SK-N-SH (cell line): ENCODE measurements around the gene ZC3H7B. TPM values are rescaled to one million over a fixed set of nuclear protein-coding genes. Genes with fewer than 3 reads are reported as not detected.

Experiments used
- CTCF ChIA-PET: fragments of 300-600, 350-600 bp; formaldehyde crosslinking; extraction: SDS; loops from one replicate; lab custom pipeline; 2021; lab: Yijun Ruan, JAX
- POLR2A ChIA-PET: fragments of 350-600 bp; sonication (Branson Sonifier 250); formaldehyde crosslinking; extraction: SDS; loops from one replicate; lab custom pipeline; 2020; ENCODE audit warnings: antibody characterized with exemption, inconsistent platforms; lab: Yijun Ruan, JAX
- DNase-seq: peaks from one replicate; pipeline ENCODE4 v3.0.0; 2012
- H2AFZ ChIP-seq: fragments of 200-600 bp; sonication (generic); 2 replicates; pipeline ENCODE4 v1.8.1; 2016; ENCODE audit warnings: antibody characterized with exemption, mild to moderate bottlenecking, low read depth
- H3F3A ChIP-seq: fragments of 200-600 bp; sonication (generic); replicated peaks from 2 replicates; pipeline ENCODE3; 2016; ENCODE audit warnings: antibody characterized with exemption, mild to moderate bottlenecking; ENCODE audit not compliant: insufficient read depth
- H3K27ac ChIP-seq, 2 experiments: fragments of 200-500 bp in 1 of 2; fragments of 200-600 bp in 1 of 2; sonication (Bioruptor generic) in 1 of 2; sonication (generic), shearing (Covaris generic) in 1 of 2; 2 replicates each; pipeline versions ENCODE4 v1.5.1 to v1.6.1; 2014 to 2016; ENCODE audit warnings: low read depth in 2 of 2, inconsistent platforms in 1 of 2, low read length in 1 of 2, mild to moderate bottlenecking in 1 of 2, mixed read lengths in 1 of 2
- H3K27me3 ChIP-seq: fragments of 200-600 bp; sonication (generic), shearing (Covaris generic); 2 replicates; pipeline ENCODE4 v1.6.1; 2016; ENCODE audit warnings: mixed run types; ENCODE audit not compliant: insufficient read depth
- H3K36me3 ChIP-seq, 2 experiments: fragments of 200-500 bp in 1 of 2; fragments of 200-600 bp in 1 of 2; sonication (Bioruptor generic) in 1 of 2; sonication (generic) in 1 of 2; replicated peaks in 1 of 2; 2 replicates each; pipeline versions ENCODE3 to v1.5.1; 2014 to 2016; ENCODE audit warnings: low read length in 1 of 2, mild to moderate bottlenecking in 1 of 2; ENCODE audit not compliant: insufficient read depth in 2 of 2, control insufficient read depth in 1 of 2
- H3K4me1 ChIP-seq, 2 experiments: fragments of 200-500 bp in 1 of 2; fragments of 200-600 bp in 1 of 2; sonication (Bioruptor generic) in 1 of 2; sonication (generic), shearing (Covaris generic) in 1 of 2; 2 replicates each; pipeline versions ENCODE4 v1.5.1 to v1.6.1; 2014 to 2016; ENCODE audit warnings: low read depth in 1 of 2, low read length in 1 of 2, mixed run types in 1 of 2; ENCODE audit not compliant: insufficient read depth in 2 of 2, control insufficient read depth in 1 of 2
- H3K4me2 ChIP-seq: fragments of 200-600 bp; sonication (generic), shearing (Covaris generic); 2 replicates; pipeline ENCODE4 v1.6.1; 2017; ENCODE audit warnings: mixed run types
- H3K4me3 ChIP-seq, 2 experiments: fragments of 200-500 bp in 1 of 2; fragments of 200-600 bp in 1 of 2; sonication (Bioruptor generic) in 1 of 2; sonication (generic), shearing (Covaris generic) in 1 of 2; 2 replicates each; pipeline versions ENCODE4 v1.5.1 to v1.8.1; 2014 to 2016; ENCODE audit warnings: low read depth in 2 of 2, inconsistent platforms in 1 of 2, low read length in 1 of 2, mild to moderate bottlenecking in 1 of 2, mixed read lengths in 1 of 2, moderate library complexity in 1 of 2
- H3K79me2 ChIP-seq: fragments of 200-600 bp; sonication (generic); 2 replicates; pipeline ENCODE4 v1.8.1; 2017; ENCODE audit warnings: mild to moderate bottlenecking; ENCODE audit not compliant: insufficient read depth
- H3K9ac ChIP-seq: fragments of 200-600 bp; sonication (generic); 2 replicates; pipeline ENCODE4 v1.6.1; 2017; ENCODE audit warnings: mixed run types
- H3K9me2 ChIP-seq: fragments of 200-600 bp; sonication (generic); 2 replicates; pipeline ENCODE4 v1.6.1; 2017; ENCODE audit warnings: mixed run types
- H3K9me3 ChIP-seq: fragments of 200-600 bp; sonication (generic); 2 replicates; pipeline ENCODE4 v1.6.1; 2017; ENCODE audit warnings: mixed run types, mild to moderate bottlenecking, moderate library complexity
- H4K20me1 ChIP-seq: fragments of 200-600 bp; sonication (generic); 2 replicates; pipeline ENCODE4 v1.6.1; 2017; ENCODE audit warnings: mild to moderate bottlenecking, mixed run types; ENCODE audit not compliant: insufficient read depth
- CHD2 ChIP-seq: fragments of 150-350 bp; IDR thresholded peaks from 2 replicates; pipeline ENCODE4 v1.6.1; 2018; ENCODE audit warnings: low read length; ENCODE audit not compliant: partially characterized antibody
- CTCF ChIP-seq: fragments of 200-600 bp; sonication (generic); IDR thresholded peaks from 2 replicates; pipeline ENCODE4 v1.6.1; 2017; ENCODE audit warnings: antibody characterized with exemption, mild to moderate bottlenecking, moderate library complexity
- ELF1 ChIP-seq: IDR thresholded peaks from 2 replicates; pipeline ENCODE4 v1.4.0; 2012
- EP300 ChIP-seq, 2 experiments: IDR thresholded peaks; 2 replicates each; pipeline versions ENCODE4 v1.4.0 to v1.6.1; 2012; ENCODE audit warnings: borderline replicate concordance in 1 of 2, low read depth in 1 of 2, low read length in 1 of 2
- FOSL2 ChIP-seq: IDR thresholded peaks from 2 replicates; pipeline ENCODE4 v1.4.0; 2012; ENCODE audit warnings: low read depth, mild to moderate bottlenecking, moderate library complexity, borderline replicate concordance
- GABPA ChIP-seq: IDR thresholded peaks from 2 replicates; pipeline ENCODE4 v1.4.0; 2012; ENCODE audit warnings: low read depth, mild to moderate bottlenecking
- GATA2 ChIP-seq: sonication (generic); formaldehyde crosslinking; IDR thresholded peaks from 2 replicates; pipeline ENCODE4 v1.5.0; 2020; ENCODE audit warnings: mild to moderate bottlenecking, missing genetic modification reagents
- JUND ChIP-seq: IDR thresholded peaks from 2 replicates; pipeline ENCODE4 v1.4.0; 2012
- MAX ChIP-seq: IDR thresholded peaks from 2 replicates; pipeline ENCODE4 v1.4.0; 2012; ENCODE audit warnings: low read depth
- MEF2A ChIP-seq: IDR thresholded peaks from 2 replicates; pipeline ENCODE4 v1.4.0; 2012; ENCODE audit warnings: low read depth, borderline replicate concordance
- MXI1 ChIP-seq: IDR thresholded peaks from 2 replicates; pipeline ENCODE4 v1.6.1; 2012; ENCODE audit warnings: mild to moderate bottlenecking, low read depth, low read length, improper control_type of control experiment
- NFIC ChIP-seq: IDR thresholded peaks from 2 replicates; pipeline ENCODE4 v1.4.0; 2012; ENCODE audit warnings: borderline replicate concordance
- PBX3 ChIP-seq: IDR thresholded peaks from 2 replicates; pipeline ENCODE4; 2012
- POLR2AphosphoS5 ChIP-seq: IDR thresholded peaks from 2 replicates; pipeline ENCODE4 v1.6.1; 2012; ENCODE audit warnings: low read depth, low read length
- RAD21 ChIP-seq: IDR thresholded peaks from 2 replicates; pipeline ENCODE4 v1.6.1; 2012; ENCODE audit warnings: mild to moderate bottlenecking, low read length
- RCOR1 ChIP-seq: fragments of 150-350 bp; IDR thresholded peaks from 2 replicates; pipeline ENCODE4 v1.6.1; 2017; ENCODE audit warnings: antibody characterized with exemption, low read length
- RFX5 ChIP-seq: IDR thresholded peaks from 2 replicates; pipeline ENCODE4 v1.6.1; 2012; ENCODE audit warnings: mild to moderate bottlenecking, improper control_type of control experiment, low read length
- RXRA ChIP-seq: IDR thresholded peaks from 2 replicates; pipeline ENCODE4 v1.4.0; 2012; ENCODE audit warnings: low read depth, mild to moderate bottlenecking, borderline replicate concordance
- SIN3A ChIP-seq: IDR thresholded peaks from 2 replicates; pipeline ENCODE4 v1.6.1; 2012; ENCODE audit warnings: low read depth, mild to moderate bottlenecking, low read length, moderate library complexity, borderline replicate concordance
- SMC3 ChIP-seq: IDR thresholded peaks from 2 replicates; pipeline ENCODE4 v1.6.1; 2012; ENCODE audit warnings: low read depth, low read length, improper control_type of control experiment
- TAF1 ChIP-seq: IDR thresholded peaks from 2 replicates; pipeline ENCODE4 v1.6.1; 2012; ENCODE audit warnings: low read depth, mild to moderate bottlenecking, low read length, moderate library complexity, borderline replicate concordance
- TCF12 ChIP-seq: IDR thresholded peaks from 2 replicates; pipeline ENCODE4 v1.4.0; 2012
- USF1 ChIP-seq: IDR thresholded peaks from 2 replicates; pipeline ENCODE4 v1.4.0; 2012; ENCODE audit warnings: low read depth, borderline replicate concordance
- USF2 ChIP-seq: fragments of 150-350 bp; IDR thresholded peaks from 2 replicates; pipeline ENCODE4 v1.6.1; 2017; ENCODE audit warnings: antibody characterized with exemption, low read length, low read depth, borderline replicate concordance
- ZBTB33 ChIP-seq: IDR thresholded peaks from 2 replicates; pipeline ENCODE4 v1.4.0; 2012; ENCODE audit warnings: low read depth, borderline replicate concordance
- WGBS: methylation state at CpG from one replicate; pipeline ENCODE4 v1.1.6; 2017; ENCODE audit warnings: low lambda C conversion rate; 5-methylcytosine and 5-hydroxymethylcytosine counted together
- polyA plus RNA-seq, 3 experiments: library from polyadenylated mRNA; depleted of rRNA; stranded (reverse); fragments of >200 nt; gene quantifications; 2 replicates each; pipeline ENCODE4 v1.2.3, GENCODE V29; 2012

Gene ZC3H7B
- polyA plus RNA-seq, 1 of the 3 experiments (the other 2 are of a cell fraction) = 27.1 TPM

GRCh38 chr22:41367039-41367679 is 65.8 kb downstream of the ZC3H7B start:
- Histone ChIP-seq H2AFZ (no peak overlapping the region), H4K20me1 (no peaks in the 10 kb centered on the region), H3K9me2 (no peaks in the 10 kb centered on the region), H3K27me3 (no peaks in the 10 kb centered on the region), H3K4me1 (peaks cover 0 to 17% of the 10 kb centered on the region in 2 experiments; a peak in 1 of 4 replicates), H3K4me3 (peak overlapping the region in 1 of 2 experiments; percentile 19; a peak in 1 of 4 replicates), H3K9me3 (no peaks in the 10 kb centered on the region), H3K27ac (peak overlapping the region in 1 of 2 experiments; percentile 43; a peak in 1 of 4 replicates), H3F3A (no peaks in the 10 kb centered on the region), H3K36me3 (no peaks in the 10 kb centered on the region), H3K4me2 (peak overlapping the region; percentile 71), H3K9ac (no peak overlapping the region), H3K79me2 (no peaks in the 10 kb centered on the region)
- WGBS = no CpG with 5 or more reads among the region's 21 CpGs
- ChIA-PET POLR2A (interaction anchor here (0.9 to 1.1 kb wide), 2 partner anchors 14 to 80 kb away, joined by 3 to 4 read pairs; no protein-coding TSS in a partner anchor), CTCF (interaction anchor here (1.1 to 1.9 kb wide), 4 partner anchors 15 to 36 kb away, joined by 3 to 6 read pairs (median 4); partner anchors contain the start of gene TEF)
- DNase-seq = peak; percentile 91
- peak; percentile 93 for TF ChIP-seq NFIC
- no peak for TF ChIP-seq JUND
- TF ChIP-seq RXRA = no peak
- 0 out of 2 replicates have a peak, but pooled peaks have one; percentile 16 for TF ChIP-seq SMC3
- peak; percentile 93 for TF ChIP-seq USF1
- TF ChIP-seq MEF2A = no peak
- TF ChIP-seq SIN3A = 0 out of 2 replicates have a peak, but pooled peaks have one; percentile 36
- peak; percentile 95 for TF ChIP-seq MXI1
- no peak for TF ChIP-seq RFX5
- no peak for TF ChIP-seq ZBTB33
- TF ChIP-seq CHD2 = no peak
- TF ChIP-seq USF2 = peak; percentile 83
- TF ChIP-seq FOSL2 = no peak
- no peak for TF ChIP-seq RCOR1
- TF ChIP-seq PBX3 = peak; percentile 65
- no peak for TF ChIP-seq ELF1
- TF ChIP-seq EP300 (IDR thresholded peaks at IDR 0.05; ENCODE audit: borderline replicate concordance in 1 of 2, low read depth in 1 of 2, low read length in 1 of 2) = no peak; a peak in 1 of 4 replicates
- TF ChIP-seq TAF1 = no peak
- TF ChIP-seq TCF12 = no peak
- peak; percentile 39 for TF ChIP-seq CTCF
- no peak for TF ChIP-seq GABPA
- TF ChIP-seq GATA2 = no peak
- peak; percentile 92 for TF ChIP-seq MAX
- TF ChIP-seq POLR2AphosphoS5 = no peak
- no peak for TF ChIP-seq RAD21
